WTC11 (cell line): ENCODE measurements around the gene MEOX2. TPM values are rescaled to one million over a fixed set of nuclear protein-coding genes. Genes with fewer than 3 reads are reported as not detected.
A peak's percentile ranks its signal among the peaks of the same experiment; 100 is the strongest.

Experiments used
- ATAC-seq: fragments of 200-7000 bp; cut with Tn5 transposase; 2 replicates; pipeline ENCODE4 v1.10.0; 2021; ENCODE audit warnings: mild to moderate bottlenecking, moderate library complexity
- CTCF ChIA-PET: fragments of 300-600 bp; sonication (Branson Sonifier 250); formaldehyde crosslinking; loops from one replicate; lab custom pipeline; 2021; ENCODE audit warnings: antibody characterized with exemption; lab: Charles Lee
- POLR2A ChIA-PET: fragments of 350-600 bp; sonication (Branson Sonifier 250); formaldehyde crosslinking; loops from one replicate; lab custom pipeline; 2021; ENCODE audit warnings: antibody characterized with exemption; lab: Charles Lee
- DNase-seq: peaks from one replicate; pipeline ENCODE4 v3.0.0; 2021; ENCODE audit warnings: low spot score
- H3K27ac Mint-ChIP-seq: 2 replicates; pipeline ENCODE4 v1.8.0; 2021; ENCODE audit warnings: mixed read lengths
- H3K27me3 Mint-ChIP-seq: 2 replicates; pipeline ENCODE4 v1.8.0; 2021; ENCODE audit warnings: low read depth, mild to moderate bottlenecking, moderate library complexity, mixed read lengths
- H3K36me3 Mint-ChIP-seq: 2 replicates; pipeline ENCODE4 v1.8.0; 2021; ENCODE audit warnings: mixed read lengths
- H3K4me1 Mint-ChIP-seq: 2 replicates; pipeline ENCODE4 v1.8.0; 2022; ENCODE audit warnings: mixed read lengths
- H3K4me3 Mint-ChIP-seq: 2 replicates; pipeline ENCODE4 v1.8.0; 2021; ENCODE audit warnings: mild to moderate bottlenecking, moderate library complexity, mixed read lengths
- H3K9me3 Mint-ChIP-seq: 2 replicates; pipeline ENCODE4 v1.8.0; 2021; ENCODE audit warnings: mixed read lengths
- ATF1 ChIP-seq: sonication (generic); formaldehyde crosslinking; IDR thresholded peaks from 2 replicates; pipeline ENCODE4 v1.8.1; 2023; ENCODE audit warnings: mild to moderate bottlenecking, moderate library complexity, missing genetic modification reagents
- FOXK1 ChIP-seq: sonication (generic); formaldehyde crosslinking; IDR thresholded peaks from 2 replicates; pipeline ENCODE4 v1.8.0; 2022; ENCODE audit warnings: mild to moderate bottlenecking, moderate library complexity, missing genetic modification reagents
- JUN ChIP-seq: sonication (generic); formaldehyde crosslinking; IDR thresholded peaks from 2 replicates; pipeline ENCODE4 v1.8.0; 2023; ENCODE audit warnings: mild to moderate bottlenecking, missing genetic modification reagents
- KAT7 ChIP-seq: sonication (generic); formaldehyde crosslinking; IDR thresholded peaks from 2 replicates; pipeline ENCODE4 v1.8.1; 2023; ENCODE audit warnings: missing genetic modification reagents, mild to moderate bottlenecking, borderline replicate concordance
- NFE2L1 ChIP-seq: sonication (generic); formaldehyde crosslinking; IDR thresholded peaks from 2 replicates; pipeline ENCODE4 v1.8.1; 2023; ENCODE audit warnings: missing genetic modification reagents
- NFYB ChIP-seq: sonication (generic); formaldehyde crosslinking; conservative IDR thresholded peaks from 2 replicates; pipeline ENCODE4 v1.8.0; 2022; ENCODE audit warnings: low read depth, missing genetic modification reagents
- OVOL2 ChIP-seq: fragments of 250-450 bp; sonication (Bioruptor Pico); IDR thresholded peaks from 2 replicates; pipeline ENCODE4 v1.9.0; 2021; ENCODE audit warnings: mild to moderate bottlenecking, borderline replicate concordance
- RORB ChIP-seq: fragments of 250-450 bp; sonication (Bioruptor Pico); IDR thresholded peaks from 2 replicates; pipeline ENCODE4 v1.9.0; 2021; ENCODE audit warnings: mild to moderate bottlenecking
- ZBTB21 ChIP-seq: sonication (generic); formaldehyde crosslinking; IDR thresholded peaks from 2 replicates; pipeline ENCODE4 v1.8.1; 2023; ENCODE audit warnings: mild to moderate bottlenecking, missing genetic modification reagents, borderline replicate concordance
- ZNF219 ChIP-seq: sonication (generic); formaldehyde crosslinking; IDR thresholded peaks from 2 replicates; pipeline ENCODE4 v1.8.0; 2023; ENCODE audit warnings: missing genetic modification reagents, mild to moderate bottlenecking, borderline replicate concordance
- ZNF317 ChIP-seq: sonication (generic); formaldehyde crosslinking; IDR thresholded peaks from 2 replicates; pipeline ENCODE4 v1.8.1; 2023; ENCODE audit warnings: low read depth, mild to moderate bottlenecking, moderate library complexity, missing genetic modification reagents, borderline replicate concordance
- total RNA-seq: library from RNA; stranded (reverse); gene quantifications from 3 replicates; pipeline ENCODE4 v1.2.3, GENCODE V29; 2021
- TF ChIP-seq, protein P1 (sequence below): sonication (generic); formaldehyde crosslinking; IDR thresholded peaks from 2 replicates; pipeline ENCODE4 v1.8.0; 2023; ENCODE audit warnings: mild to moderate bottlenecking, missing genetic modification reagents
- TF ChIP-seq, protein P2 (sequence below): sonication (generic); formaldehyde crosslinking; IDR thresholded peaks from 2 replicates; pipeline ENCODE4 v1.8.0; 2022; ENCODE audit warnings: mild to moderate bottlenecking, missing genetic modification reagents
- TF ChIP-seq, protein P3 (sequence below): fragments of 250-450 bp; sonication (Bioruptor Pico); IDR thresholded peaks from 2 replicates; pipeline ENCODE4 v1.9.0; 2021; ENCODE audit warnings: mild to moderate bottlenecking
- TF ChIP-seq, protein P4 (sequence below): fragments of 250-450 bp; sonication (Bioruptor Pico); IDR thresholded peaks from 2 replicates; pipeline ENCODE4 v1.8.0; 2021; ENCODE audit warnings: mild to moderate bottlenecking
- TF ChIP-seq, protein P5 (sequence below): sonication (generic); formaldehyde crosslinking; IDR thresholded peaks from 2 replicates; pipeline ENCODE4 v1.8.0; 2022; ENCODE audit warnings: missing genetic modification reagents
- TF ChIP-seq, protein P6 (sequence below): sonication (generic); formaldehyde crosslinking; IDR thresholded peaks from 2 replicates; pipeline ENCODE4 v1.8.0; 2022; ENCODE audit warnings: mild to moderate bottlenecking, missing genetic modification reagents

MEOX2 gene
- total RNA-seq, 1 experiment from 2014 or later: 0.07 TPM

DNA sequence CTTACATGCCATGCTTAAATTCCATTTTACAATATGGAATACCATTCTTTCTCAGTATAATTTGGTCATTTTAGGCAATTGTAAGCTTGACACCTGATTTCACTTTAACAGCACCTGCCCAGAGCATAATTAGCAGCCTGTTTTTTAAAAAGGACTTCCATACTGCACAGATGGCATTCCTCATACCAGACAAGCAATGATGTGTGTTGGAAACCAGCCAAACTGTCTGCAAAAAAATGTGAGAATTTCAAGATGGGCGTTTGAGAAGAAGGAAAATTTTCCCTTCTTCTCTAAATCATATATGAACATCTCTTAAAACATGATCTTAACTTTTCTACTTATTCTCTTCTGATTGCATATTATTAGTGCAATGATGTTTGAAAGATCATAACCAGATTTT lies 84.2 kb downstream of the MEOX2 start:
- CTCF ChIA-PET: no interaction called here
- TF ChIP-seq FOXK1: no peak
- no peak for TF ChIP-seq ZNF317 (CRISPR knock-in tag)
- no peak for TF ChIP-seq ZBTB21 (CRISPR knock-in tag)
- TF ChIP-seq, protein P1, sequence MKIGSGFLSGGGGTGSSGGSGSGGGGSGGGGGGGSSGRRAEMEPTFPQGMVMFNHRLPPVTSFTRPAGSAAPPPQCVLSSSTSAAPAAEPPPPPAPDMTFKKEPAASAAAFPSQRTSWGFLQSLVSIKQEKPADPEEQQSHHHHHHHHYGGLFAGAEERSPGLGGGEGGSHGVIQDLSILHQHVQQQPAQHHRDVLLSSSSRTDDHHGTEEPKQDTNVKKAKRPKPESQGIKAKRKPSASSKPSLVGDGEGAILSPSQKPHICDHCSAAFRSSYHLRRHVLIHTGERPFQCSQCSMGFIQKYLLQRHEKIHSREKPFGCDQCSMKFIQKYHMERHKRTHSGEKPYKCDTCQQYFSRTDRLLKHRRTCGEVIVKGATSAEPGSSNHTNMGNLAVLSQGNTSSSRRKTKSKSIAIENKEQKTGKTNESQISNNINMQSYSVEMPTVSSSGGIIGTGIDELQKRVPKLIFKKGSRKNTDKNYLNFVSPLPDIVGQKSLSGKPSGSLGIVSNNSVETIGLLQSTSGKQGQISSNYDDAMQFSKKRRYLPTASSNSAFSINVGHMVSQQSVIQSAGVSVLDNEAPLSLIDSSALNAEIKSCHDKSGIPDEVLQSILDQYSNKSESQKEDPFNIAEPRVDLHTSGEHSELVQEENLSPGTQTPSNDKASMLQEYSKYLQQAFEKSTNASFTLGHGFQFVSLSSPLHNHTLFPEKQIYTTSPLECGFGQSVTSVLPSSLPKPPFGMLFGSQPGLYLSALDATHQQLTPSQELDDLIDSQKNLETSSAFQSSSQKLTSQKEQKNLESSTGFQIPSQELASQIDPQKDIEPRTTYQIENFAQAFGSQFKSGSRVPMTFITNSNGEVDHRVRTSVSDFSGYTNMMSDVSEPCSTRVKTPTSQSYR (CRISPR knock-in tag): no peak
- TF ChIP-seq, protein P2, sequence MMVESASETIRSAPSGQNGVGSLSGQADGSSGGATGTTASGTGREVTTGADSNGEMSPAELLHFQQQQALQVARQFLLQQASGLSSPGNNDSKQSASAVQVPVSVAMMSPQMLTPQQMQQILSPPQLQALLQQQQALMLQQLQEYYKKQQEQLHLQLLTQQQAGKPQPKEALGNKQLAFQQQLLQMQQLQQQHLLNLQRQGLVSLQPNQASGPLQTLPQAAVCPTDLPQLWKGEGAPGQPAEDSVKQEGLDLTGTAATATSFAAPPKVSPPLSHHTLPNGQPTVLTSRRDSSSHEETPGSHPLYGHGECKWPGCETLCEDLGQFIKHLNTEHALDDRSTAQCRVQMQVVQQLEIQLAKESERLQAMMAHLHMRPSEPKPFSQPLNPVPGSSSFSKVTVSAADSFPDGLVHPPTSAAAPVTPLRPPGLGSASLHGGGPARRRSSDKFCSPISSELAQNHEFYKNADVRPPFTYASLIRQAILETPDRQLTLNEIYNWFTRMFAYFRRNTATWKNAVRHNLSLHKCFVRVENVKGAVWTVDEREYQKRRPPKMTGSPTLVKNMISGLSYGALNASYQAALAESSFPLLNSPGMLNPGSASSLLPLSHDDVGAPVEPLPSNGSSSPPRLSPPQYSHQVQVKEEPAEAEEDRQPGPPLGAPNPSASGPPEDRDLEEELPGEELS (CRISPR knock-in tag): no peak
- no peak for TF ChIP-seq ATF1
- no peak for TF ChIP-seq JUN
- TF ChIP-seq OVOL2 (CRISPR knock-in tag): no peak
- TF ChIP-seq, protein P3, sequence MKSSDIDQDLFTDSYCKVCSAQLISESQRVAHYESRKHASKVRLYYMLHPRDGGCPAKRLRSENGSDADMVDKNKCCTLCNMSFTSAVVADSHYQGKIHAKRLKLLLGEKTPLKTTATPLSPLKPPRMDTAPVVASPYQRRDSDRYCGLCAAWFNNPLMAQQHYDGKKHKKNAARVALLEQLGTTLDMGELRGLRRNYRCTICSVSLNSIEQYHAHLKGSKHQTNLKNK (CRISPR knock-in tag): no peak
- no peak for TF ChIP-seq ZNF219 (CRISPR knock-in tag)
- Mint-ChIP-seq H3K9me3 (no peaks in the 10 kb centered on the region), H3K4me3 (no peak overlapping the region), H3K4me1 (peaks cover 5% of the 10 kb centered on the region), H3K27ac (no peak overlapping the region), H3K36me3 (no peaks in the 10 kb centered on the region), H3K27me3 (no peaks in the 10 kb centered on the region)
- POLR2A ChIA-PET: no interaction called here
- DNase-seq (no peak), ATAC-seq (no peak)

DNA sequence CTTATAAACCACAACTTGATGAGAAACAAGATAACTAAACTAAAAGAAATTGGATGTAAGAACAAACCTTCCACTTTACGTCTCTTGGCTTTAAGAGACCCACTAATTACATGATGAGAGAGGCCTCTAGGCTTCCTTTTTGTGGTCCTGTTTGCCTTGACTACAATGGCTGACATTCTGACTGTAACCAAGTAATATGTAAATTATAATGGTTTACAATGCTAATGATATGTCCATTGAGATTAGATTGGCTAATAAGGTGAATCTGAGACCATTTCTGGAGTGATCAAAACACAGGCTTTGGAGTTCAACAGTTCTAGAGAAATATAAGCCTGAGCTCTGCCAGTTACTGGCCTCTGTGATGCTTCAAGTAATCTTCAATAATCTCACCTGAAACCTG lies 85.3 kb downstream of the MEOX2 start:
- Mint-ChIP-seq H3K27me3 (no peaks in the 10 kb centered on the region), H3K27ac (no peak overlapping the region)
- no peak for ATAC-seq
- TF ChIP-seq, protein P4, sequence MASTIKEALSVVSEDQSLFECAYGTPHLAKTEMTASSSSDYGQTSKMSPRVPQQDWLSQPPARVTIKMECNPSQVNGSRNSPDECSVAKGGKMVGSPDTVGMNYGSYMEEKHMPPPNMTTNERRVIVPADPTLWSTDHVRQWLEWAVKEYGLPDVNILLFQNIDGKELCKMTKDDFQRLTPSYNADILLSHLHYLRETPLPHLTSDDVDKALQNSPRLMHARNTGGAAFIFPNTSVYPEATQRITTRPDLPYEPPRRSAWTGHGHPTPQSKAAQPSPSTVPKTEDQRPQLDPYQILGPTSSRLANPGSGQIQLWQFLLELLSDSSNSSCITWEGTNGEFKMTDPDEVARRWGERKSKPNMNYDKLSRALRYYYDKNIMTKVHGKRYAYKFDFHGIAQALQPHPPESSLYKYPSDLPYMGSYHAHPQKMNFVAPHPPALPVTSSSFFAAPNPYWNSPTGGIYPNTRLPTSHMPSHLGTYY: no peak
- TF ChIP-seq, all 79 proteins: peak for 0
- Mint-ChIP-seq H3K36me3 (no peaks in the 10 kb centered on the region), H3K9me3 (no peaks in the 10 kb centered on the region), H3K4me1 (peaks cover 5% of the 10 kb centered on the region), H3K4me3 (no peak overlapping the region)
- DNase-seq: no peak
- ChIA-PET CTCF (no interaction called here), POLR2A (no interaction called here)

DNA sequence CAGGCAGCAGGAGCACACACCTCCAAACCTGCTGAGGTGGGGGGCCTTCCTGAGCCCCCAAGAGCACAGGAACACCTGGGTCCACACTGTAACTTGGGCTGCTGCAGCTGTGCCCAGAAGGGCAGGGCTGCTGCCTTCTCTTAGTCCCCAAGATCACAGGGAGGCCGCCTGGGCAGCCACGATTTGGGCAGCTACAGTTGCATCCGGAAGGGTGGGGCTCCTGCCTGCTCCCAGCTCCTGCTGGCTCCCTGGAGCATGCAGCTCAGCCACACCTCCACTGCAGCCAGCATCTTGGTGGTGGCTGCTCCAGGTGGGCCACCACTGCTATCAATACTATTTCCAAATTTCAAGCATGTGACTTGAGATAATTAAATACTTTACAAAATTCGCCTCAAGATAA lies 86.2 kb downstream of the MEOX2 start:
- POLR2A ChIA-PET: no interaction called here
- no peak overlapping the region for H3K27ac Mint-ChIP-seq
- H3K4me1 Mint-ChIP-seq: peaks cover 5% of the 10 kb centered on the region
- H3K9me3 Mint-ChIP-seq: no peaks in the 10 kb centered on the region
- no peaks in the 10 kb centered on the region for H3K27me3 Mint-ChIP-seq
- DNase-seq (peak; percentile 24), ATAC-seq (peak; percentile 91)
- TF ChIP-seq KAT7 (CRISPR knock-in tag) (no peak), ZNF317 (CRISPR knock-in tag) (no peak), RORB (no peak), NFYB (no peak), NFE2L1 (CRISPR knock-in tag) (no peak)
- TF ChIP-seq, protein P5, sequence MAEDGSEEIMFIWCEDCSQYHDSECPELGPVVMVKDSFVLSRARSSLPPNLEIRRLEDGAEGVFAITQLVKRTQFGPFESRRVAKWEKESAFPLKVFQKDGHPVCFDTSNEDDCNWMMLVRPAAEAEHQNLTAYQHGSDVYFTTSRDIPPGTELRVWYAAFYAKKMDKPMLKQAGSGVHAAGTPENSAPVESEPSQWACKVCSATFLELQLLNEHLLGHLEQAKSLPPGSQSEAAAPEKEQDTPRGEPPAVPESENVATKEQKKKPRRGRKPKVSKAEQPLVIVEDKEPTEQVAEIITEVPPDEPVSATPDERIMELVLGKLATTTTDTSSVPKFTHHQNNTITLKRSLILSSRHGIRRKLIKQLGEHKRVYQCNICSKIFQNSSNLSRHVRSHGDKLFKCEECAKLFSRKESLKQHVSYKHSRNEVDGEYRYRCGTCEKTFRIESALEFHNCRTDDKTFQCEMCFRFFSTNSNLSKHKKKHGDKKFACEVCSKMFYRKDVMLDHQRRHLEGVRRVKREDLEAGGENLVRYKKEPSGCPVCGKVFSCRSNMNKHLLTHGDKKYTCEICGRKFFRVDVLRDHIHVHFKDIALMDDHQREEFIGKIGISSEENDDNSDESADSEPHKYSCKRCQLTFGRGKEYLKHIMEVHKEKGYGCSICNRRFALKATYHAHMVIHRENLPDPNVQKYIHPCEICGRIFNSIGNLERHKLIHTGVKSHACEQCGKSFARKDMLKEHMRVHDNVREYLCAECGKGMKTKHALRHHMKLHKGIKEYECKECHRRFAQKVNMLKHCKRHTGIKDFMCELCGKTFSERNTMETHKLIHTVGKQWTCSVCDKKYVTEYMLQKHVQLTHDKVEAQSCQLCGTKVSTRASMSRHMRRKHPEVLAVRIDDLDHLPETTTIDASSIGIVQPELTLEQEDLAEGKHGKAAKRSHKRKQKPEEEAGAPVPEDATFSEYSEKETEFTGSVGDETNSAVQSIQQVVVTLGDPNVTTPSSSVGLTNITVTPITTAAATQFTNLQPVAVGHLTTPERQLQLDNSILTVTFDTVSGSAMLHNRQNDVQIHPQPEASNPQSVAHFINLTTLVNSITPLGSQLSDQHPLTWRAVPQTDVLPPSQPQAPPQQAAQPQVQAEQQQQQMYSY (CRISPR knock-in tag): no peak
- TF ChIP-seq, protein P2 (CRISPR knock-in tag): no peak
- TF ChIP-seq, protein P6, sequence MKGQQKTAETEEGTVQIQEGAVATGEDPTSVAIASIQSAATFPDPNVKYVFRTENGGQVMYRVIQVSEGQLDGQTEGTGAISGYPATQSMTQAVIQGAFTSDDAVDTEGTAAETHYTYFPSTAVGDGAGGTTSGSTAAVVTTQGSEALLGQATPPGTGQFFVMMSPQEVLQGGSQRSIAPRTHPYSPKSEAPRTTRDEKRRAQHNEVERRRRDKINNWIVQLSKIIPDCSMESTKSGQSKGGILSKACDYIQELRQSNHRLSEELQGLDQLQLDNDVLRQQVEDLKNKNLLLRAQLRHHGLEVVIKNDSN (CRISPR knock-in tag): no peak
- TF ChIP-seq, all 79 proteins: peak for 0
- CTCF ChIA-PET: interaction anchor here (0.6 kb wide), 1 partner anchor 11 kb away, joined by 3 read pairs; no protein-coding TSS in a partner anchor
- Mint-ChIP-seq H3K36me3 (no peaks in the 10 kb centered on the region), H3K4me3 (no peak overlapping the region)
